K562 (cell line): ENCODE results near the gene HDAC5. TPM values are rescaled to one million over a fixed set of nuclear protein-coding genes. Genes with fewer than 3 reads are reported as not detected.

Experiments
- MTA3 ChIP-seq: fragments of 450-650 bp; formaldehyde crosslinking; IDR thresholded peaks from 2 replicates; pipeline ENCODE4 v1.6.1; 2017; ENCODE audit warnings: mild to moderate bottlenecking, borderline replicate concordance
- POLR3G ChIP-seq: IDR thresholded peaks from 2 replicates; pipeline ENCODE4 v1.6.1; 2011; ENCODE audit not compliant: insufficient read length, insufficient replicate concordance; ENCODE audit errors: extremely low read depth
- PRPF4 ChIP-seq: fragments of 200-400 bp; formaldehyde crosslinking; IDR thresholded peaks from one replicate; pipeline ENCODE4 v1.6.1; 2017; ENCODE audit warnings: low read length, low read depth, mild to moderate bottlenecking; ENCODE audit not compliant: insufficient read depth, poor library complexity, severe bottlenecking
- RCOR1 ChIP-seq, 2 experiments: IDR thresholded peaks; 2 replicates each; pipeline ENCODE4 v1.6.1; 2012; ENCODE audit warnings: low read depth in 2 of 2, low read length in 2 of 2, borderline replicate concordance in 1 of 2, improper control_type of control experiment in 1 of 2
- SMAD1 ChIP-seq: fragments of 150-350 bp; IDR thresholded peaks from 2 replicates; pipeline ENCODE4 v1.6.1; 2014; ENCODE audit warnings: low read length, low read depth; ENCODE audit not compliant: partially characterized antibody
- STAG1 ChIP-seq: sonication (generic); formaldehyde crosslinking; IDR thresholded peaks from 2 replicates; pipeline ENCODE4 v1.5.0; 2020; ENCODE audit warnings: missing genetic modification reagents, borderline replicate concordance
- ZKSCAN8 ChIP-seq: fragments of 200-800 bp; sonication (Bioruptor generic); IDR thresholded peaks from 2 replicates; pipeline ENCODE4 v1.6.1; 2016; ENCODE audit warnings: missing genetic modification characterization, missing compliant biosample characterization
- ZNF184 ChIP-seq: sonication (generic); formaldehyde crosslinking; IDR thresholded peaks from 2 replicates; pipeline ENCODE4 v1.5.0; 2020; ENCODE audit warnings: missing genetic modification reagents
- ZNF324 ChIP-seq: fragments of 250-450 bp; sonication (Bioruptor Pico); IDR thresholded peaks from 2 replicates; pipeline ENCODE4 v1.4.0; 2020; ENCODE audit warnings: mild to moderate bottlenecking
- ZNF780A ChIP-seq: fragments of 250-450 bp; sonication (Bioruptor Pico); IDR thresholded peaks from 2 replicates; pipeline ENCODE4 v1.5.0; 2021; ENCODE audit warnings: mild to moderate bottlenecking
- polyA plus RNA-seq, 8 experiments: library from polyadenylated mRNA; depleted of rRNA in 4 of 8; stranded (reverse) in 5 of 8; unstranded in 3 of 8; fragments of >200 nt; fragmentation: Nextera tagmentation in 2 of 8; fragmentation: Illumina TruSeq in 1 of 8; extraction: Ambion mirVana in 2 of 8; extraction: Trizol in 1 of 8; gene quantifications; 2 replicates each; pipeline versions ENCODE4 v1.2.1 to v1.2.3, GENCODE V29; 2011 to 2014; ENCODE audit warnings: inconsistent platforms in 1 of 8, missing spikeins in 1 of 8
- total RNA-seq, 7 experiments: library from RNA; depleted of rRNA in 6 of 7; stranded (reverse); fragments of >200 nt in 6 of 7; fragmentation: Illumina TruSeq in 2 of 7; extraction: Trizol in 2 of 7; gene quantifications; 2 replicates each; pipeline versions ENCODE4 v1.2.1 to v1.2.3, GENCODE V29; 2011 to 2021; ENCODE audit warnings: low replicate concordance in 1 of 7
- TF ChIP-seq, protein P1 (sequence below): fragments of 200-600 bp; sonication (generic); IDR thresholded peaks from one replicate; pipeline ENCODE4 v1.6.1; 2012; ENCODE audit warnings: mild to moderate bottlenecking, low read depth, low read length, inconsistent platforms
- TF ChIP-seq, protein P2 (sequence below): IDR thresholded peaks from 2 replicates; pipeline ENCODE4 v1.6.1; 2014; ENCODE audit warnings: antibody characterized with exemption

The HDAC5 gene
- total and polyA plus RNA-seq, 9 of the 15 experiments (the other 6 are each of a cell fraction or from before 2014, with no cell fraction given), result 0.45 to 26.2 (median 16.4) TPM

DNA sequence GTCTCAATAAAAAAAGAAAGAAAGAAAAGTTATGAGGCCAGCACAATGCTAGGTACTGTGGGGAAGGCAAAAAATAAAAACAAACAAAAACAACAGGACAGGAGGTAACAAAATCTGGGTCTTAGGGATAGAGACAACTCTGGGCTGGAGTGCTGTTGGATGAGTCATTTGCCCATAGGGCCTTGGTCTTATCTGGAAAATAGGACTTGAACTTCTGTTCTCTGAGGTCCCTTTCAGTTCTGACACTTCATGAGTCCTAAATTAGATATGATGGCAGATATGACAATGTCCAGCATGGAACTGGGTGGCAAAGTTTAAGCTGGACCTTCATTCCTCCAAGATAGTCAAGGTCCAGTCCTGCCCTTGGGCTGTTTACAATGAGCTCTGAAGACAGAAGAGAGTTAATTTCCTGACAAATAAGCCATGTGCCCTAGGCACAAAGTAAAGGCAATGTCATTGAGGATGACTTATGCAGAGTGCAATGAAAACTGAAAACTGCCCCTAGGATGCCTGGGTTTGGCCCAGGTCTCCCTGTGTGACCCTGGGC lies 8.9 kb upstream of the HDAC5 start (continued):
- TF ChIP-seq, protein P1, sequence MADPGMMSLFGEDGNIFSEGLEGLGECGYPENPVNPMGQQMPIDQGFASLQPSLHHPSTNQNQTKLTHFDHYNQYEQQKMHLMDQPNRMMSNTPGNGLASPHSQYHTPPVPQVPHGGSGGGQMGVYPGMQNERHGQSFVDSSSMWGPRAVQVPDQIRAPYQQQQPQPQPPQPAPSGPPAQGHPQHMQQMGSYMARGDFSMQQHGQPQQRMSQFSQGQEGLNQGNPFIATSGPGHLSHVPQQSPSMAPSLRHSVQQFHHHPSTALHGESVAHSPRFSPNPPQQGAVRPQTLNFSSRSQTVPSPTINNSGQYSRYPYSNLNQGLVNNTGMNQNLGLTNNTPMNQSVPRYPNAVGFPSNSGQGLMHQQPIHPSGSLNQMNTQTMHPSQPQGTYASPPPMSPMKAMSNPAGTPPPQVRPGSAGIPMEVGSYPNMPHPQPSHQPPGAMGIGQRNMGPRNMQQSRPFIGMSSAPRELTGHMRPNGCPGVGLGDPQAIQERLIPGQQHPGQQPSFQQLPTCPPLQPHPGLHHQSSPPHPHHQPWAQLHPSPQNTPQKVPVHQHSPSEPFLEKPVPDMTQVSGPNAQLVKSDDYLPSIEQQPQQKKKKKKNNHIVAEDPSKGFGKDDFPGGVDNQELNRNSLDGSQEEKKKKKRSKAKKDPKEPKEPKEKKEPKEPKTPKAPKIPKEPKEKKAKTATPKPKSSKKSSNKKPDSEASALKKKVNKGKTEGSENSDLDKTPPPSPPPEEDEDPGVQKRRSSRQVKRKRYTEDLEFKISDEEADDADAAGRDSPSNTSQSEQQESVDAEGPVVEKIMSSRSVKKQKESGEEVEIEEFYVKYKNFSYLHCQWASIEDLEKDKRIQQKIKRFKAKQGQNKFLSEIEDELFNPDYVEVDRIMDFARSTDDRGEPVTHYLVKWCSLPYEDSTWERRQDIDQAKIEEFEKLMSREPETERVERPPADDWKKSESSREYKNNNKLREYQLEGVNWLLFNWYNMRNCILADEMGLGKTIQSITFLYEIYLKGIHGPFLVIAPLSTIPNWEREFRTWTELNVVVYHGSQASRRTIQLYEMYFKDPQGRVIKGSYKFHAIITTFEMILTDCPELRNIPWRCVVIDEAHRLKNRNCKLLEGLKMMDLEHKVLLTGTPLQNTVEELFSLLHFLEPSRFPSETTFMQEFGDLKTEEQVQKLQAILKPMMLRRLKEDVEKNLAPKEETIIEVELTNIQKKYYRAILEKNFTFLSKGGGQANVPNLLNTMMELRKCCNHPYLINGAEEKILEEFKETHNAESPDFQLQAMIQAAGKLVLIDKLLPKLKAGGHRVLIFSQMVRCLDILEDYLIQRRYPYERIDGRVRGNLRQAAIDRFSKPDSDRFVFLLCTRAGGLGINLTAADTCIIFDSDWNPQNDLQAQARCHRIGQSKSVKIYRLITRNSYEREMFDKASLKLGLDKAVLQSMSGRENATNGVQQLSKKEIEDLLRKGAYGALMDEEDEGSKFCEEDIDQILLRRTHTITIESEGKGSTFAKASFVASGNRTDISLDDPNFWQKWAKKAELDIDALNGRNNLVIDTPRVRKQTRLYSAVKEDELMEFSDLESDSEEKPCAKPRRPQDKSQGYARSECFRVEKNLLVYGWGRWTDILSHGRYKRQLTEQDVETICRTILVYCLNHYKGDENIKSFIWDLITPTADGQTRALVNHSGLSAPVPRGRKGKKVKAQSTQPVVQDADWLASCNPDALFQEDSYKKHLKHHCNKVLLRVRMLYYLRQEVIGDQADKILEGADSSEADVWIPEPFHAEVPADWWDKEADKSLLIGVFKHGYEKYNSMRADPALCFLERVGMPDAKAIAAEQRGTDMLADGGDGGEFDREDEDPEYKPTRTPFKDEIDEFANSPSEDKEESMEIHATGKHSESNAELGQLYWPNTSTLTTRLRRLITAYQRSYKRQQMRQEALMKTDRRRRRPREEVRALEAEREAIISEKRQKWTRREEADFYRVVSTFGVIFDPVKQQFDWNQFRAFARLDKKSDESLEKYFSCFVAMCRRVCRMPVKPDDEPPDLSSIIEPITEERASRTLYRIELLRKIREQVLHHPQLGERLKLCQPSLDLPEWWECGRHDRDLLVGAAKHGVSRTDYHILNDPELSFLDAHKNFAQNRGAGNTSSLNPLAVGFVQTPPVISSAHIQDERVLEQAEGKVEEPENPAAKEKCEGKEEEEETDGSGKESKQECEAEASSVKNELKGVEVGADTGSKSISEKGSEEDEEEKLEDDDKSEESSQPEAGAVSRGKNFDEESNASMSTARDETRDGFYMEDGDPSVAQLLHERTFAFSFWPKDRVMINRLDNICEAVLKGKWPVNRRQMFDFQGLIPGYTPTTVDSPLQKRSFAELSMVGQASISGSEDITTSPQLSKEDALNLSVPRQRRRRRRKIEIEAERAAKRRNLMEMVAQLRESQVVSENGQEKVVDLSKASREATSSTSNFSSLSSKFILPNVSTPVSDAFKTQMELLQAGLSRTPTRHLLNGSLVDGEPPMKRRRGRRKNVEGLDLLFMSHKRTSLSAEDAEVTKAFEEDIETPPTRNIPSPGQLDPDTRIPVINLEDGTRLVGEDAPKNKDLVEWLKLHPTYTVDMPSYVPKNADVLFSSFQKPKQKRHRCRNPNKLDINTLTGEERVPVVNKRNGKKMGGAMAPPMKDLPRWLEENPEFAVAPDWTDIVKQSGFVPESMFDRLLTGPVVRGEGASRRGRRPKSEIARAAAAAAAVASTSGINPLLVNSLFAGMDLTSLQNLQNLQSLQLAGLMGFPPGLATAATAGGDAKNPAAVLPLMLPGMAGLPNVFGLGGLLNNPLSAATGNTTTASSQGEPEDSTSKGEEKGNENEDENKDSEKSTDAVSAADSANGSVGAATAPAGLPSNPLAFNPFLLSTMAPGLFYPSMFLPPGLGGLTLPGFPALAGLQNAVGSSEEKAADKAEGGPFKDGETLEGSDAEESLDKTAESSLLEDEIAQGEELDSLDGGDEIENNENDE, result no peak
- TF ChIP-seq MTA3, result 0 out of 2 replicates have a peak, but pooled peaks have one; percentile 34
- TF ChIP-seq ZNF780A (CRISPR knock-in tag), result no peak
- TF ChIP-seq ZNF184 (CRISPR knock-in tag), result no peak
- peak in 1 of 2 experiments; percentile 64; a peak in 2 of 4 replicates for TF ChIP-seq RCOR1 (IDR thresholded peaks at IDR 0.05; ENCODE audit: borderline replicate concordance in 1 of 2, low read depth in 2 of 2, low read length in 2 of 2)
- TF ChIP-seq PRPF4, result no peak
- TF ChIP-seq SMAD1, result no peak
- TF ChIP-seq STAG1, result no peak
- TF ChIP-seq, protein P2, sequence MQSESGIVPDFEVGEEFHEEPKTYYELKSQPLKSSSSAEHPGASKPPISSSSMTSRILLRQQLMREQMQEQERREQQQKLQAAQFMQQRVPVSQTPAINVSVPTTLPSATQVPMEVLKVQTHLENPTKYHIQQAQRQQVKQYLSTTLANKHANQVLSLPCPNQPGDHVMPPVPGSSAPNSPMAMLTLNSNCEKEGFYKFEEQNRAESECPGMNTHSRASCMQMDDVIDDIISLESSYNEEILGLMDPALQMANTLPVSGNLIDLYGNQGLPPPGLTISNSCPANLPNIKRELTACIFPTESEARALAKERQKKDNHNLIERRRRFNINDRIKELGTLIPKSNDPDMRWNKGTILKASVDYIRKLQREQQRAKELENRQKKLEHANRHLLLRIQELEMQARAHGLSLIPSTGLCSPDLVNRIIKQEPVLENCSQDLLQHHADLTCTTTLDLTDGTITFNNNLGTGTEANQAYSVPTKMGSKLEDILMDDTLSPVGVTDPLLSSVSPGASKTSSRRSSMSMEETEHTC, result no peak
- no peak for TF ChIP-seq ZNF324 (CRISPR knock-in tag)
- TF ChIP-seq POLR3G, result no peak
- no peak for TF ChIP-seq ZKSCAN8 (CRISPR knock-in tag)
